Activated CD8-positive, alpha-beta memory T cell treated with anti-CD3 and anti-CD28 coated beads, Interleukin-2, amount 50 U/mL, for 1 hour (primary cell): ENCODE data around the gene ATF6B.
A peak's percentile ranks its signal among the peaks of the same experiment; 100 is the strongest.
"Not testable (repeated sequence)": the region's sequence is repeated elsewhere in the genome, so short reads cannot be mapped to it uniquely, and the experiment has no call there.

Source experiments
- DNase-seq: peaks from one replicate; pipeline ENCODE4 v3.0.0-alpha.2; 2020; ENCODE audit errors: extremely low read depth

Gene ATF6B

DNA sequence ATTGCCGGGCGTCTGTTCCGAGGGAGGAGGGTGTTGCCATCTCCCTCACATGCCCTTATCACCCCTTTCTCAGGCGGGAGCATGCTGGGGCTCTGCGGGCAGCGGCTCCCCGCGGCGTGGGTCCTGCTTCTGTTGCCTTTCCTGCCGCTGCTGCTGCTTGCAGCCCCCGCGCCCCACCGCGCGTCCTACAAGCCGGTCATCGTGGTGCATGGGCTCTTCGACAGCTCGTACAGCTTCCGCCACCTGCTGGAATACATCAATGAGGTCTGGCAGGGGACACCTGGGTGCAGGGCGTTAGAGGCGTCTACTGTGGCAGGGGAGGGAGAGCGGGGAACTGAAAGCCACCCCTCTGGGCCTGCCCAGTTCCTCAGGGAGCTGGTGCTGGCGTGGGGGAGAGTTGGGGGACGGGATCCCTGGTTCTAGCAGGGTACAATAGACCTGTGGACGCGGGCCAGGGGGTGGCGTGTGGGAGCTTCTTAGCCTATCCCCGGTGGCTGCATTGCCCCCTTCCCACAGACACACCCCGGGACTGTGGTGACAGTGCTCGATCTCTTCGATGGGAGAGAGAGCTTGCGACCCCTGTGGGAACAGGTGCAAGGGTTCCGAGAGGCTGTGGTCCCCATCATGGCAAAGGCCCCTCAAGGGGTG, 26.6 kb upstream of the ATF6B start:
- DNase-seq = no peak

DNA sequence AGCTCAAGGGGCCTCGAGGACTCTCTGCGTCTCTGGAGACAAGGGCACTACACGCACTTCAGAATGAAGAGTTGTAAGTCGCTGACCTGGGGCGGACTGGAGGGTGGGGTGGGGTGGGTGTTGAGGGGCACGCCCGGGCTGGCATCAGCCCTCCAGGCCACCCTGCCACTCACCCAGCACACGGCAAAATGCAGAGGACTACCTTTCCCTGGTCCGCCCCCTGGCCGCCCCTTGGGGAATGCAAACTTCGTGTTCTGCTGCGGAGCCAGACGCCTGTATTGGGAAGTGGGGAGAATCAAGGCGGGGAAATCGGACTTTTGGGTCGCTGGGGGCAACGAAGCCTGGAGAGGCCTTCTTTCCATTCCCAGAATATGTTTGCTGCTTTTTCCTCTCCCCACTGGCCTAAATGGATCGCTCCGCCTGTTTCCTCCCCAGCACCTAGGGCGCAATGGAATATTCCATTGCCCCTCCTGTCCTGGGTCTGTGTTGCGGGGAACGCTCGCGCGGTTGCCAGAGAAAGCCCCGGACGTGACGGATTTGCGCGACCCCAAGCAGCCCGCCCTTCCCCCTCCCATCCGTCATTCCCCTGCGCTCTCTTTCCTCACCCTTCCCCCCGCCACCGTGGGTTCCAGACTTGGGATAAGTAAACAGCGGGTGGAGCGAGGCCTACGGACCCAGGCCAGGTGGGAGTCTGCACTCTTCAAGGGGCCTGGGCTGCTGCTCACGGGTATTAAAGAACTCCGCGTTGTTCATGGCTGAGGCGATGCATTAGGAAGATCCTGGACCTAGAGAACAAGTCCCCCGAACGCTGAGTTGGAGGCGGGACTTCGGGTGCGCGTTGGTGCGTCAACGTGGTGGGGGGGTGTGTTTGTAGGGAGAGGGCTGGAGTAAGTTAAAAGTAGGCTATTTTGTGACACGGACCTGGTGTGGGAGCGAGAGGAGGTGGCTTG, 25.8 kb upstream of the ATF6B start, which contains the start of gene PPT2:
Gene PPT2, plus strand, starts transcription at position 578 of the 950 bp plus-strand sequence. CDS start 454 bp downstream, outside the sequence.
- DNase-seq = peak; percentile 62

DNA sequence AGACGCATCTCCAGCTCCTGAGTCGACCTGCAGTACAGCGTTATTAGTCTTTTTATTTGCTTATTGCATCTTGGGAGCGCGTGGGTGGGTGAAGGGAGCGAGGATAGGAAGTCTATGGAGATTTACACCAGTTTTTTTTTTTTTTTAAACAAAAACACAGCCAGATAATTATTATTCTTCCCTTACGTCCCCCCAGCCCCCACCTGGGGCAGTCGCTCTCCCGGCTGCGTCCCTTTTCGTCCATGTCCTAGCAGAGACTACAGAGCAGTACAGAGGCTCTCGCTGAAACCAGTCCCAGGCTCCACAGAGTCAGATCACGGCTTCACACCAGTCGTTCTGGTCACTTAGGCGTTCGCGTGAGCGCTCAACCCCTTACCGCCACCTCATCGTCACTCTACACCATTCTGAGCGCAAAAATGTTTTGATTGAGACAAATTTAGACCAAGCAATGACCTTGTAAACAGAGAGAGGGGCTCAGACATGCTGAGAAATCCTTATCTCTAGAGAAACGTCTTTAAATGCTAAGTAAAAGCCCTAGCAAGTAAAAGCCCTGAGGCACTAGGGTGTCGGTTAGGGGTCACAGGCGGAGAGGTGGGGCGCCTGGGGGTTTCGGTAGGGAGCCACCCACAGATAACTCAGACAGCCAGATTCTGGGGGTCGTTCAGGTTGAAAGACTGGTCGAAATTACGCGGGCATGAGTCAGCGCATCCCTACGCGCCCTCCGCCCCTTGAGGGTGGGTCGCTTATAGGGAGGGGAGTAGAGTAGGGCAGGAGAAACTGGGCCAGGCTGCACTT, 24.9 kb upstream of the ATF6B start:
- DNase-seq = no peak

DNA sequence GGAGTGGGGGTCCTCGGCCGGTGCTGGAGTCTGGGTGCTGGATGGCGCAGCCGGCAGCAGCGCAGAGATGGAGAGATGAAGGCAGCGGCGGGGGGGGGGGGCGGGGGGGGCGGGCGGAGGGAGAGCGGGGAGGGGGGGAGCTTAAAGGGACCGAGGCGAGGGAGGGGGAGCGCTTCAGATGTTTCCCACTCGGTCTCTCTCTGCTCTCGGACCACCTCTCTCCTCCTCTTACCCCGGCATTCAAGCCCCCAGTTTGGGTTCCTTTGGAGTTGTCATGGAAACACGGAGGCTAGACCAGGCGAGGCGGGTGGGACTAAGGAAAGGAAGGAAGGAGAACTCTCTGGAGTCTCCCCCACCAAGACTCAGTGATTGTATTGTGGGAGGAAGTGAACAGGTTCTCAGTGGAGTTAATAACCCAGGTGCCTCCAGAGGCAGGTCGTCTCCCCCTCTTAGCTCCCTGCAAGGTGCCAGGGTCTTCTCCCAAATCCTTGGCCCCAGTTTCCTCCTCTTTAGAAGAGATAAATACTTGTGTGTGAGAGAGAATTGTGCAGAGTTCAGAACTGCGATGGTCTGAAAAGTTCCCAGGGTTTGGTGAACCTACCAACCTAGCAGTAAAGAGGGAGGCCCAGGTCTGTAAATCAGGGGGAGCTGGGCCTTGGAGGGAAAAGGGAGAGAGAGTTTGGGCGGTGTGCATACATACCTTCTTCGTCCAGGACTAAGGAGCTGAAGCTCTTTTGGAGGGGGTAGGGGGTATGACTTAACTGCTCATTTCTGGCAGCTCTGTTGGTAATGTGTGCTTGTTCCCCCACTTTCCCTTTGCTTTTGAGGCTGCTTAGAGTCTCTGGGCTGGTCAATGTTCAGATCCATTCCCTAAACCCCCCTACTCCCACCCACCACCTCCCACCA, 24.1 kb upstream of the ATF6B start, which contains the start of gene PRRT1:
Gene PRRT1, minus strand, starts transcription at position 77 of the 906 bp plus-strand sequence. CDS start 112 bp downstream, outside the sequence.
- no peak for DNase-seq

GRCh38 chr6:32151181-32151862, 23.3 kb upstream of the ATF6B start:
- no peak for DNase-seq

DNA sequence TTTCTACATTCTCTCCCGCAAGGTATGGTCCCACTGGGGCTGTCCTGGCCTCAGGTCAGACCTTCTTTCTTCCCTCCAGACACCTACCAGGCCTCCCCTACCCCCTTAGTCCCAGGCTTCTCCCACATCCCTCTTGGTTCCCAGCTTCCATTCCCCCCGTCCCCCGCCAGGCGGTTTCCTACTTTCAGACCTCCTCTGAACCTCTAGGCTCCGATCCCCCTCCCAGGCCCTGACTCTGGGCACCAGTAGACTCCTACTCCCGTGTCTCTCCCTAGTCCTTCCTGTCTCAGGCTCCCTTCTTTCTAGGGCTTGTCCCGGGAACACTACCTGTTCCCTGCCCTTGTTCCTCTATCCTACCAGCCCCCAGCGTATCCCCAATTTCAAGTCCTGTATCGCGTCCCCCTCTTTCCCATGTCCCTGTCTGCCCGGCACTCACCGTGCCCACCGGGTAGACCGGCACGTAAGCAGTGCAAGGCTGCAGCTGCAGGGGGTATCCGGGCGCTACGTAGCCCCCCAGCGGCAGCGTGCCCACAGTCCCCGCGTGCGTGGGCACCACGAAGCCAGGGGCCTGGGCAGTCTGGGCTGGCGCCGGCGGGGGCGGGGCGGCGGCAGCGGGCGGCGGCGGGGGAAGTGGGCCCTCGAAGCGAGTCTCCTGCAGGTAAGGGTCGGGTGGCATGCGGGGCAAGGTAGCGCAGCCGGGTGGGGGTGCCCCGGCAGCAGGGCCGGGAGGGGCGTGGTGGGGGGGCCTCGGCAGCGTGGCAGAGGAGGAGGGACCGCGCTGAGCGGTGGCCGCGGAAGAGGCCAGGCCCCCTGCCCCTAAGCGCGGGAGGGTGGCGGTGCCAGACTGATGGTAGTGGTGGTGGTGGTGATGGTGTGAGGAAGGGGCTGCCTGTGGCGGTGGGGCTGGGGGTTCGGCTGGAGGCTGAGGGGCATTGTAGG, 22.2 kb upstream of the ATF6B start:
- DNase-seq = no peak

DNA sequence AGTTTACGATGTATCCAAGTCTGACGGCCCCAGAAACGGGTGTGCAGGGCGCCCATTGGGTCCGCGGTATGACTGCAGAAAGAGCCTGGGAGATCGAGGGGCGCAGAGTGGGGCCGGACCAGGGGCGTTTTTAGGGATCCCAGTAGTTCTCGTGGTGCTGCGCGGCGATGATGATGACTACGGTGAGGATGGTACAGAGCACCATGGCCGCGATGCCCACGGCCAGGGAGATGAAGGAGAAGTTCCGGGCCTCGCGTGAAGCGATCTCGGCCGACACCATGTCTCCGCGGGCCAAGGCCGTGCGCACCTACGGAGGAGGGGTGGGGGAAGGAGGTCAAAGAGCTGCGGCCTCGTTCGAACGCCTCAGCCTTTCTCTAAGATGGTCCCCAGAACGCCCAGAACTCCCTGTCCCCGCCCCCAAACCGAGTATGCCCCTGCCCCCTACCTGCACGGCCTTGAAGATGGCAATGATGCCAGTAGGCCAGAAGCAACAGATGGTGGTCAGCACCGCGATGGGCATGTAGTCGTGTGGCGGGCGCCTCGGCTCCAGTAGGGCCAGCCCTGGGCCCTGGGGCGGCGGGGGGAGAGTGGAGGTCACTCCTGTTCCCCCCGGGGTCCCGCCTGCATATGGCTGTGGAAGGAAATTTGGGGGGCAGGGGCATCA, 21.2 kb upstream of the ATF6B start:
- no peak for DNase-seq

GRCh38 chr6:32148289-32149091, 20.4 kb upstream of the ATF6B start:
- no peak for DNase-seq

DNA sequence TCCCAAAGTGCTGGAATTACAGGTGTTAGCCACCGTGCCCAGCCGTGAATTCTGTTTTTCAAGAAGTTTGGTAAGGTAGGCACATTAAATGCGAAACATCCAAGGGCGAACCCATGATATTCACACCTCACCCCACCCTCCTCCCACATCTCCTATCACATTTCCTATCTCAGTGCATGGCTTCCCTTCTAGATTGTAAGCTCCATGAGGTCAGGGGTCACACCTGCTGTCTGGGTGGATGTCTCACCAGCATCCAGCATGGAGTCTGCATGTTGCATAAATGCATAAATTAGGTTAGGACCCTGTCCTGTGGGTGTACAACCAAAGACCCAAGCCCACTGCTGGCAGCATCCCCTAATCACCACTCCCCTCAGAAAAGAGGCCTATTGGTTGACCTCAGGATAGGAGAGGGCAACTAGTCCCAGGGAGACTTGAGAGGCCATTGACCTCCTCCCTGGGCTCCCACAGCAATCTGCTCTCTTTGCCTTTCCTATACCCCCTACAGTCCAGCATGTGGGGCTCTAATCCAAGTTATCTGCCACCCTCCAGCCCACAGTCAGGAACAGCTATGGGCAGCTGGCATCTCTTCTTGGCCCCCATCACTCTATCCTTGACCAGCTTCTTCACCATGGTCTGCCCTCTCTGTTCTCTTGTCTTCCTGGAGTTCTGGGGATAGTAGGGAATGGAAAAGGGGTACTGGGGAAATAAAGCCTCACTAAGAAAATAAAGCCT, 19.5 kb upstream of the ATF6B start:
- no peak for DNase-seq

DNA sequence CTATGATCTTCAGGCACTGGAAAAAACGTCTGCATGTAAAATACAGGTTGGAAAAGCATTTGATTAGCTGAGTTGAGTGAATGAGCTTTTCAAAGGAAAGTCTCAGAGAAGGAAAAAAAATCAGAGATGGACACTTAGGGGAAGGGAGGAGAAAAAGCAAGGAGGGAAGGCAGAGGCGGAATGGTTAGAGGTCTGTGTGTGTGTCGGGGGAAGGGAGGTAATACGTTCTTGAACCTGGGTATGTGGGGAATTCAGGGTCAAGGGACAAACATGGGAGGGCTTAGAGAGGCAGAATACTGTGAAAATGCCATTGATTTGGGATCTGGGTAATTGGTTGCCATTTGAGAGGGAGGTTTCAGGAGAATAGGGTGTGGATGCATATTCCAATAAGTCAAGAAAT, 18.6 kb upstream of the ATF6B start:
- no peak for DNase-seq

GRCh38 chr6:32146287-32146686, 18.2 kb upstream of the ATF6B start:
- DNase-seq = no peak

- not testable (repeated sequence) for DNase-seq
These were observed 16.2 kb upstream of the ATF6B start for GRCh38 chr6:32144238-32144637.

- no peak for DNase-seq
These were observed 12.5 kb upstream of the ATF6B start for GRCh38 chr6:32140420-32141046.

DNA sequence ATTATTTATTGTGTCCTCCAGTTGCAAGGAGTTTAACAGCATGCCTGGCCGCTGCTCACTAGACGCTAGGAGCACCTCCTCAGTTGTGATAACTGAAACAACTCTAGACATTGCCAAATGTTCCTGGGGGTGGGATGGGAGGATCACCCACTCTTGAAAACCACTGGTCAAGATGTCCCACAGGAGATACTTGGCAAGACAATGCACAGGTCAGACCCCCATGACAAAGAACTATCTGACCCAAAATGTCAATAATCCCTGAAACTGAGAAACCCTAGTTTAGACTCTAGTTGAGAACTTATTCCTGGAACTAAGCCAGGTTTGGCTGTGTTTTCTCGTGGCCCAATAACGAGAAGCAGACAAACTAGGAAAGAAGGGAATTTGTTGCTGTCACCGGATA, 11.5 kb upstream of the ATF6B start:
- DNase-seq = no peak

- no peak for DNase-seq
These were observed 9.4 kb upstream of the ATF6B start for GRCh38 chr6:32137454-32137853.

DNA sequence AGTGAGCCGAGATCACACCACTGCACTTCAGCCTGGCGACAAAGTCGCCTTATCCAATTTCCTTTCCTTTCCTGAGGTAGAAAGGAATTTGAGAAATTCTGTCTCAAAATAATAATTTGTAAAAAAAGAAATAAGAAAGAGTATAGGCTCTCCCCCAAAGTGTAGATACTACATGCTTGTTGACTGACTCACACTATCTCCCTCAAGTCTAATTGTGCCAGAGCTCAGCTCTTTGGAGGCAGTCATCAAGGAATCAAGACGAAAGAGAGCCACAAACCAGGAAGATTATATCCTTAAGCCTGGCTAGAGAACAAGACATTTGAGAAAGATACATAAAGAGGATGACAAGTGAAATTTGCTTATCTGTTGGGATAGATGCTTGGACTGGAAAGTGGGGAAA, 5.7 kb upstream of the ATF6B start:
- DNase-seq = no peak

DNA sequence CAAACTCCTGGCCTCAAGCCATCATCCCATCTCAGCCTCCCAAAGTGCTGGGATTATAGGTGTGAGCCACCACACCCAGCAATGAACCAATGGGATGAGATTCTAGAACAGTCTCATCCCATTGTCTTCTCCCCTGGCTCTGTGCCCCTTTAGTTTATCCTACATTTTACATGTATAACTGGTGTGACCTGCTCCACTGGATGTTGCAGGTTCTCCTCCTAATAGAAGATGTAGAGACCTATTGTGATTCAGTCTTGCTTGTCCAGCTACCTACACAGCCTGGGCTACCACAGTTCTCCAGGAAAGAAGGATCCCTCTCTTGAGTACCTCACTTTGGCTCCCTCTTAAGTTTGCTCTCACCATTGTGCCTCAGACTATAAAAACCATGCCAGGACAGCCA, 4.1 kb upstream of the ATF6B start:
- no peak for DNase-seq
